ENCODE results near the gene SLC29A4.
"Not testable (repeated sequence)": the region's sequence is repeated elsewhere in the genome, so short reads cannot be mapped to it uniquely, and the experiment has no call there.

SLC29A4 gene, protein sequence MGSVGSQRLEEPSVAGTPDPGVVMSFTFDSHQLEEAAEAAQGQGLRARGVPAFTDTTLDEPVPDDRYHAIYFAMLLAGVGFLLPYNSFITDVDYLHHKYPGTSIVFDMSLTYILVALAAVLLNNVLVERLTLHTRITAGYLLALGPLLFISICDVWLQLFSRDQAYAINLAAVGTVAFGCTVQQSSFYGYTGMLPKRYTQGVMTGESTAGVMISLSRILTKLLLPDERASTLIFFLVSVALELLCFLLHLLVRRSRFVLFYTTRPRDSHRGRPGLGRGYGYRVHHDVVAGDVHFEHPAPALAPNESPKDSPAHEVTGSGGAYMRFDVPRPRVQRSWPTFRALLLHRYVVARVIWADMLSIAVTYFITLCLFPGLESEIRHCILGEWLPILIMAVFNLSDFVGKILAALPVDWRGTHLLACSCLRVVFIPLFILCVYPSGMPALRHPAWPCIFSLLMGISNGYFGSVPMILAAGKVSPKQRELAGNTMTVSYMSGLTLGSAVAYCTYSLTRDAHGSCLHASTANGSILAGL

DNA sequence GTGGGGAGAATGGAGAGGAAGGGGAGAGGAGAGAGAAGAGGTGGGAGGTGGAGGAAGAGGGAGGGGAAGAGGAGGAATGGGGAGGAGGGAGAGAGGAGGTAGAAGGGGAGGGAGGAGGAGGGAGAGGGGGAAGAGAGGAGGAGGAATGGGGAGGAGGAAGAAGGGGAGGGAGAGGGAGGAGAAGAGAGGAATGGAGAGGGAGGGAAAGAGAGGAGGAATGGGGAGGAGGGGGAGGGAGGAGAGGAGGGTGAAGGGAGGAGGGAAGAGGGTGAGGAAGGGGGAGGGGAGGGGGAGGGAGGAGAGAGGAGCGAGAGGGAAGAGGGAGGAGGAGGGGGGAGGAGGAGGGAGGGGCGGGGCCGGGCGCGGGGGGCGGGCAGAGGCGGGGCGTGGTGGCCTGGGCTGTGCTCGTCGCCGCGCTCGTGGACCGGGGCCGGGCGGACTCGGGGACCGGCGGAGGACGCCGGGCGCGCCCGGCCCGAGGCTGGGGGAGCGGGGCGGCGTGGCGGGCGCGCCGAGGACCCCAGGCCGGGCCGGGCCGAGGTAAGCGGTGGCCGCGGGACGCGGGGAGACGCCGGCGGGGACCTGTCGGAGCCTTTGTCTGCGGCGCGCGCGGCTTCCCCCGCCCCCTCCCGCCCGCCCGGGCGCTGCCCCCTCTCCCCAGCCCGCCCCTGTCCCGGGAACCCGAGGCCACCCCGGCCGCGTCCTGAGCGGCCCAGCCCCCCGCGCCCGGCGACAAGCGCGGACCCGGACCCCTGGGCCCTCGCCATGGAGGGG, at the start of gene SLC29A4:
Gene SLC29A4 (plus strand): TSS at position 401 of the 774 bp plus-strand sequence. CDS start 4,874 bp downstream, outside the sequence.
- DNase-seq (ENCODE audit: low read depth in 2 of 2) = no peak

DNA sequence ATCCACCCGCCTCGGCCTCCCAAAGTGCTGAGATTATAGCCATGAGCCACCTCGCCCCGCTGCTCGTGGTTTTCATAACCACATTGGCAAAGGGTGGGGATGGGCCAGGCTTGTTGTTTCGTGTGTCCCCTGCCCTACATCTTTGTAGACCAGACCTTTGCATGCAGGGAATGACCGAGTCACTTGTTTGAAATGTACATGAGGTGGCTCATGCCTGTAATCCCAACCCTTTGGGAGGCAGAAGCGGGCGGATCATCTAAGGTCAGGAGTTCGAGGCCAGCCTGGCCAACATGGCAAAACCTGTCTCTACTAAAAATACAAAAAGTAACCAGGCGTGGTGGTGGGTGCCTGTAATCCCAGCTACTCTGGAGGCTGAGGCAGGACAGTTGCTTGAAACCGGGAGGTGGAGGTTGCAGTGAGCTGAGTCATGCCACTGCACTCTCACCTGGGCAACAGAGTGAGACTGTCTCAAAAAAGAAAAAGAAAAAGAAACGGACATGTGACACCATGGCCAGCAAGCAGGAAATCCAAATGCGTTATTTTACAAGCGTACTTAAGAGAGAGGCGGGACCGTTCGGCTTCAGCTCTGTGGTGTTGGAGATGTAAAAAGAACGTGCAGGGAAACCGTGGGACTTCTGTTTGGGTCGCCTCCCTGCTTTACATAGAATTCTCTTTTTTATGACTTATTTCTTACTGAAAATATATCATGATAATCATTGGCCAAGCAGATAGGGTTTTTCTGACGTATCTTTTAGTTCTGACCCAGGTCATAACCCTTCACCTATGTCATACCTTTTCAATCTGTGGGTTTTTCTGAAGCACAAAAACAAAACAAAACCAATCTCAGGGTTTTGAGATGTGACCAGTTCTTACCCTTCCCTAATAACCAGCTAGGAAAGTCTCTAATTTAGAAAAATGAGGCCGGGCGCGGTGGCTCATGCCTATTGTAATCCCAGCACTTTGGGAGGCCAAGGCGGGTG, 47.6 kb upstream of the SLC29A4 start:
- DNase-seq (ENCODE audit: low read depth in 2 of 2) = no peak

DNA sequence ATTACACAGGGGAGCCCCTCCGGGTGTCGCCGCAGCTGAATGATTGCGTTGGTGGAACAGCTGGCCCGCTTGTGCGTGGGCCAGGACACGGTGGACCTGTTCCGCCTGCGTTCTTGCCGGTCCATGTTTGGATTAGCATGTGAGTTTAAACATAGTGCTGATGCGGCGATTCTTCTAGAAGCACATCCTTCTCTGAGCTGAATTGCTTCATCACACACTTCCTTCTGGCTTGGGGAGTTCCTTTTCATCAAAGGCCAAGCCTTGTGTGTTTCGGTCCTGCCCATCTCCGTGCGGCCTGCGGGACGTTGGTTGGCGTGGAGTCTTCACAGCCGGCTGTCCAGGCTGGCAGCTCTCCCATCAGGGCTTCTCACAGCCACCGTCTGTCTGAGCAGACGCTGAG, 45.5 kb upstream of the SLC29A4 start:
- DNase-seq (ENCODE audit: low read depth in 2 of 2) = no peak

DNA sequence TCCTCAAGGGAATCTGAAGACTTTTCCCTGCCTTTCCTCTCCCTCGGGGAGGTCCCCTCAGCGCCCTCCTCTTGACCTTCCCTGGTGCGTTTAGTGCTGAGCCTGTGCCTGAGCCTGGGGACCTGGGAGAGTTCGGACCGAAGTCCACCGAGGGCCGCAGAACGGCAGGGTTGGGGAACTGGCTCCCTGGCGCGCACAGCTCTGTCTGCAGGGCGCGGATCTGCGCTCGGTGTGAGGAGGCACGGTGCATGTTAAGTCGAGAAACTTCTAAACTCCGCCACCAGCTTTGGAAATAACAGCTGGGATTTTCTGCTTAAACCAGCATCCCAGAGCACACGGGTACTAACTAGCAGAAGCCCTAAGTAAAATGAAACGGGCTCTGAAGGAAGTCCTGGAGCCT, 44.2 kb upstream of the SLC29A4 start:
- DNase-seq (ENCODE audit: low read depth in 2 of 2) = no peak

DNA sequence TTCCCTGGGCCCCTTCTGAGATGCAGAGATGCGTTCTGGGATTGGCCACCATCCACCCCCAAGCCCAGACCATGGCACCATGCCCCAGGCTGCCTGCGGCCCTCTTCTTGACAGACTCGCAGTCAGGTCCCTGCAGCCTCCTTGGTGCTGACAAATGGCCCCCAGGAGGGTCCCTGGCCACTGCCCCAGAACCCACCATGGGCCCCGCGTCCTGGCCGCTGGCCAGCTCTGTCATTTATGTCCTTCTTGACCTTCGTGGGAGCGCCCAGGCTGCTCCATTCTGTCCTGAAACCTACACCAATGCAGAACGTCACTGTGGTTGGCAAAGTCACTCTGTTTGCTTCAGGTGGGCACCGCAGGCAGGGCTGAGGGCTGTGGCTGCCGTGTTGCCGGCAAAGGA, 39.5 kb upstream of the SLC29A4 start:
- DNase-seq (ENCODE audit: low read depth in 2 of 2) = no peak

DNA sequence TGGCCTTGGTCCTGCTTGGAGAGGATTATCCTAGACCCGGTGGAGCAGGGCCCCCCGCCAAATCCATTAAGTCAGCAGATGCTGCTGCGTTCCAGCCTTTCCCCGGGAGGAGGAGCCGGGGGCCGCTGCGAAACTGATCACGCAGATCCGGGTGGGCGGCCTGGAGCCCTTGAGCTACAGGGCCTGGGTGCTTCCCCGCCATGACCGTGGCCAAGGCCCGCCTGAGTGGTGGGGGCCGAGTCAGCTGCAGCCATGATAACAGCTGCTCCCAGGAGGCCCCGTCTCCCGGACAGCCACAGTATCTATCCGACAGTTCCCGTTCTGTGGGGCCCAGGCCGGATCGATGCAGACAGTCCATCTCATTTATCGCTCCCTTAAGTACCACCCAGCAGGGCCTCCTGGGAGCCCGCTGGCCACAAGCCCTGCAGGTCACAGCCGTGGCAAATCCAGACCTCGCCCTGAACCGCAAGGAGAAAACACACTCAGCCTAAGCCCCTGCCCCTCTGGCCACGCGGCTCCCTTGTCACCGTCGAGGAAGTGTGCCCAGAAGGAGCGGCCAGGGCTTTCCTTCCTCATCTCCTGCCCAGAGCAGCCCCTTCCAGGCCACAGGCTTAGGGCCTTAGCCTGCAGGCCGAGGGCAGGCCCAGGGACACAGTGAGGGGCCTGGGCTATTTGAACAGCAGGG, 34.4 kb upstream of the SLC29A4 start:
- DNase-seq (ENCODE audit: low read depth in 2 of 2) = no peak

DNA sequence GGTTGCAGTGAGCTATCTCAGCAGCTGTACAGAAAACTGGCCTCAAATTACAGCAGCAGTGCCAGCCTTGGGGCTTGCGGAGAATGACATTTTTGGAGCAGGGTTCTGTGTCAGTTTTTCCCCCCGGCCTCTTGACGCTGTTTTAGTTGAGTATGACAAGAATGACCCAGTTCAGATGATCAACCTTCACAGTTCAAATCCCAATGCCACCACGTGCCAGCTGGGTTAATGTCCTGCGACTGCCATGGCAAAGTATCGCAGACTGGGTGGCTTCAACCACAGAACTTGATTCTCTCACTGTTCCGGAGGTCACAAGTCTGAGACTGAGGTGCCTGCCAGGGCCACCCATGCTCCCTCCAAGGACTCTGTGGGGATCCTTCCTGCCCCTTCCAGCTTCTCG, 32.0 kb upstream of the SLC29A4 start:
- DNase-seq (ENCODE audit: low read depth in 2 of 2) = not testable (repeated sequence)

DNA sequence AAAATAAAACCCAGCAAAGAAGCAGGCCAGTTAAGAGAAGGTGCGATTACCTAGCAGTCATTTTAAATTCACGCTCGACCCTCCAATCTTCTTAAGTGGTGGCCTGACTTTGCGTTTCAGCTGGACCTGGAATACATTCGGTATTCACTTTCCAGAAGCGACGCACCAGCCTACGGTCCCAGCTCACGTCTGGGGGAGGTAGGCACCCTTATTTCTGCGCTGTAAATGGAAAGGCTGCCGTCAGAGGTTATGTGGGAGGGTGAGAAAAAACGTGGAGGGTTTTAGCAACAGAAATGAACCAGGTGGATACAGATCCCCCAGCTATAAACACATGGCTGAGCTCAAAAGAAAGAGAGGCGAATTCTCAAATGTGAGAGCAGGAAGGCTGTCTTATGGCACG, 29.2 kb upstream of the SLC29A4 start:
- DNase-seq (ENCODE audit: low read depth in 2 of 2) = not testable (repeated sequence)

DNA sequence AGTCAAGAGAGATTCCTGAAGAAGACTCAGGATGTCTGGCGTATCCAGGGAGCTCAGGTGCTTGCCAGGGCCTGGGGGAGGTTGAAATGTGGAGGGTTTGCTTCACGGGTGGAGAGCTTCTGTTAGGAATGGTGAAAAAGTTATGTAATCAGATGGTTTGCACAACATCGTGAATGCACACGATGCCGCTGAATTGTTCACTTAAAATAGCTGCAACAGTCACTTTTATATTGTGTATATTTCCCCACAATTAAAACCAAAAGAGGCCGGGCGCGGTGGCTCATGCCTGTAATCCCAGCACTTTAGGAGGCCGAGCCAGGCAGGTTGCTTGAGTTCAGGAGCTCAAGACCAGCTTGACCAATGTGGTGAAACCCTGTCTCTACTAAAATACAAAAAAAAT, 28.4 kb upstream of the SLC29A4 start:
- not testable (repeated sequence) for DNase-seq (ENCODE audit: low read depth in 2 of 2)

DNA sequence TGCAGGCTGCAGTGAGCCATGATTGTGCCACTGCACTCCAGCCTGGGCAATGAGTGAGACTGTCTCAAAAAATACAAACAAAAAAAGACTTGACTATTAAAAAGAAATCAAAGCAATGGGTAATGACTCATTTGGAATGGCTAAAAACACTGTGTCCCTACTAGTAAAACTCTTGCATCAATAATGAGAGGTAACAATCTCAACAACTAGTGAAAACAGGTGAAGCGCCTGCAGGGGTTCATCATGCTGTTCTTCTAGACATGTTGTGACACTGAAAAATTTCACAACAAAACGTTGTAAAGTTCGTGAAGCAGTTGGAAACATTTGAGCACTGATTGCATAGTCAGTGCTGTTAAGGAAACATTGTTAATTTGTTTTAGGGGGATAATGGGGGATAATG, 26.9 kb upstream of the SLC29A4 start:
- no peak for DNase-seq (ENCODE audit: low read depth in 2 of 2)

DNA sequence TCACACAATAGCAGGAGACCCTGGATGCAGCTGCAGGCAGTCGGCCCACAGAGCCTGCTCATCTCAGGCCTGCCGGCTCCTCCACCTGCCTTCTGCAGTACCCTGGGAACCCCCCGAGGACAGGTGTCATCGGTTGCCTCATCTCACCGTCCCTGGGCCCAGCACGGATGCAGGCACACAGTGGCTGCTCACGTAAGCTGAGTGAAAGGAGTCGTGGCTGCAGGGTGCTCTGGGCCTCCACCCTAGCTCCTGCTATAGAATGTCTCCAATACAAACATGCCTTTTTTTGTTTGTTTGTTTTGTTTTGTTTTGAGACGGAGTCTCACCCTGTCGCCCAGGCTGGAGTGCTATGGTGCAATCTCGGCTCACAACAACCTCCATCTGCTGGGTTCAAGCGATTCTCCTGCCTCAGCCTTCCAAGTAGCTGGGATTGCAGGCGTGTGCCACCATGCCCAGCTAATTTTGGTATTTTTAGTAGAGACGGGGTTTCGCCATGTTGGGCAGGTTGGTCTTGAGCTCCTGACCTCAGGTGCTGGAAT, 22.1 kb upstream of the SLC29A4 start:
- not testable (repeated sequence) for DNase-seq (ENCODE audit: low read depth in 2 of 2)

DNA sequence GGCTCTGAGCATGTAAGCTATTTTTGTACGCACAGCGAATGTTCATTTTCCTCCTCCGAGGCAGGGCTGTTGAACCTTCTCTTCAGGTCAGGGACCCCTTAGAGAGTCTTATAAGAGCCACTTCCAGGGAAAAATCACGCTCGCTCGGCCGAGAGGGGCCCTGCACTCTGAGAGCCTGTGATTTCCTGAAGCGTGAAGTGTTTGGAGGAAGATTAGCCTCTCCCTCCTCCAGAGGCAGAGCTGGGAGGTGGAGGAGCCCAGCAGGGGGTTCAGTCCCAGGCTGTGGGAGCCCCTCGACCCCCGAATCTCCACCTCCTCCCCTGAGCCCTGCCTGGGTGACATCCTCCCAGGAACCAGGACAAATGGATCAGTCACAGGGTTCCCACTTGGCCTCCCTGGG, 19.7 kb upstream of the SLC29A4 start:
- DNase-seq (ENCODE audit: low read depth in 2 of 2) = not testable (repeated sequence)

DNA sequence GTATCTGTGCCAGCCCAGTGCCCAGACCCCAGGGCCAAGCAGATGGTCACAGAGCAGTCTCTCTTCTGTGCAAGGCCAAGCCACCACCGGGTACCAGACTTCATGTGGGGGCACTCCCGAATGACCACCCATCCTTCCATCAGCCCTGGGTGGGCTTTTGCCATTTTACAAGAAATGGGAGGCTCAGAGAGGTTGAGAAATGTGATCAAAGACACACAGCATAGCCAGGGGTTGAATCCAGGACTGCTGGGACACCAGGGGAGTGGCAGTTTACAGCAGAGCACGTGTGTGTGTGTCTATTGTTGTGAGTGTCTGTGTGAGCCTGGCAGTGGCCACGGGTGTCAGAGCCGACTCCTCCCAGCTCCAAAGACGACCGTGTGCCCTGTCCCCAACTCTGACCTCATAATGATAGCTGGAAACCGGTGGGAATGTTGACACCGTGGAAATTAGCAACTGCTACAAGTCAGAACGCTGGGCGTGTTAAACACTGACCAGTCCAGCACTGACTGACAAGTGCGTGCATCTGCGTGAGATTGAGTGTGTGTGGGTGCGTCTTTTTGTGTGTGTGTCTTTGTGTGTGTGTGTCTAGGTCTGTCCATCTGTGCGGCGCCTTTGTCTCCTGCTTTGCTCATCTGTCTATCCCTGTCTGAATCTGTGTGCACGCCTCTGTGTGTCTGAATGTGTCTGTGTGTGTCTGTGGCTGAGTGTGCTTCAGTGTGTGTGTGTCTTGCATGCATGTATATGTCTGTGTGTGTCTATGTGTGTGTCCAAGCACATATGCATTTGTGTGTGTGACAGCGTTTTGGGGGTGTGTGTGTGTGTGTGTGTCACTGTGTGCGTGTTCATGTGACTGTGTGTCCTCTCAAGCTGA, 17.2 kb upstream of the SLC29A4 start:
- no peak for DNase-seq (ENCODE audit: low read depth in 2 of 2)

DNA sequence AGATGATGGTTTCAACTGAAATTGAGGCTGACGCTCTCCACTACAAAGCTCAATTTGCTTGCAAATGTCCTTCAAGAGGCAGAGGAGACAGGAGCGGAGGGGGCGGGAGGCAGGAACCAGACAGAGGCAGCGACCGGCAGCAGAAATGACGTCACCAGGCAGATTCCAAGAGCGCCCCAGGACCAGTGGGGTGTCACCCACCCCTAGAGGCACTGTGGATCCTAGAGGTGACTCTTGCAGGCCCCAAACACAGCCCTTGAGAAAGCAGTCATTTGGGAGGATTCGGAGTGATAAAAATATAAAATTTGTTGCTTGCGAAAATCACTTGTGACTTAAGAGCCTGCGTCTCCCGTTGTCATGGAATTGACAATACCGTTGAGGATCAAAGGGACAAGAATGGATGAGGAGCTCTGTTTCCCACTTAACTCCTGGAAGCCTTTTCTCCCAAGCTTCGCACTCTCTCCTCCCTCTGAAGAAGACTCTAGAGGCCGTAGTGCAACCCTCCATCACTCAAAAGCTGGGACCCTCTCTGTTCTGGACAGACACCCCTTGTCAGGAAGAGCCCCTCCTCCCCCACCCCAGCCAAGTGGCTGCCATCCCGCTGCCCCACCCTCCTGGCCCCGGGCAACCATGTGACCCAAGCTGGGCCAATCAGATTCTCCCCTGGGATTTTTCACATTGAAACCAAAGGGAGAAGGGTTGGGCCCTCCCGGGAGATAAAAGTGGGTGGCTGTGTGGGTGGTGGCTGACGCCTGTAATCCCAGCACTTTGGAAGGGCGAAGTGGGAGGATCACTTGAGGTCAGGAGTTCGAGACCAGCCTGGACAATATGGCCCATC, 16.3 kb upstream of the SLC29A4 start:
- DNase-seq (ENCODE audit: low read depth in 2 of 2) = no peak

DNA sequence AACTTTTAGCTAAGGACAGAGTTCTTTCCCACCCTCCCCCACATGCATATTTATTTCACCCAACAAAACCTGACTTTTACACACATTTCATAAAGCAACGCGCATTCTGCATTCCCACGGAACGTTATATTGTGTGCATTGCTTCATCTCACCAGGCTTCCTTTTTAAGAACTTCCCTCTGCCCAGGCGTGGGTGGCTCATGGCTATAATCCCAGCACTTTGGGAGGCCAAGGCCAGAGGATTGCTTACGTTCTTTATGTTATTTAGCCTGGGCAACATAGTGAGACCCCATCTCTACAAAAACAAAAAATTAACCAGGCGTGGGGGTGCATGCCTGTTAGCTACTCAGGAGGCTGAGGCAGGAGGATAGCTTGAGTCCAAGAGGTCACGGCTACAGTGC, 14.9 kb upstream of the SLC29A4 start:
- not testable (repeated sequence) for DNase-seq (ENCODE audit: low read depth in 2 of 2)

DNA sequence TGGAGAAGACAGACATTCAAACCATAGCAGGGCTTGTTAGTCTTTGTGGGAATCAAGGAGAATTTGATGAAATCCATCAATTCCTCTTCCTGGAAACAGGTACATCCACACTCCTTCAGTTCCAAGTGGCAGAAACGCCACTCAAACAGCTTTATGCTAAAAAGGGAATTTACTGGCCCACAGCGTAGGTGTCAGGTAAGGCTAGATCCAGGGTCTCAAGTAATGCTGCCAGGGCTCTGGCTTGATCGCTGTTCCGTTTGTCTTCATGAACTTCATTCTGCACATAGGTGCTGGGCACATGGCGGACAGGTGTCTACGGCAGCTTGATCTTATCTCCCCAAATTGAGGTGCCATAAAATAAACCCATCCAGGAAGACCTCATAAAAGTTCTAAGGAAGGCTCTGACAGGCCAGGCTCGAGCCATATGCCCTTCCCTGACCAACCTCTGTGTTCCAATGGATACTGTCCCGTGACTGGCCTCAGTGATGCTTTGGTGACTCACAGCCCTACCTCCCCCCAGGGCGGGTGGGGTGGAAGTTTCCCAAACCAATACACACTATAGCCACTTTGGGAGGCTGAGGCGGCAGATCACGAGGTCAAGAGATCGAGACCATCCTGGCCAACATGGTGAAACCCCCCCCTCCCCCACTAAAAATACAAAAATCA, 12.6 kb upstream of the SLC29A4 start:
- DNase-seq (ENCODE audit: low read depth in 2 of 2) = not testable (repeated sequence)

DNA sequence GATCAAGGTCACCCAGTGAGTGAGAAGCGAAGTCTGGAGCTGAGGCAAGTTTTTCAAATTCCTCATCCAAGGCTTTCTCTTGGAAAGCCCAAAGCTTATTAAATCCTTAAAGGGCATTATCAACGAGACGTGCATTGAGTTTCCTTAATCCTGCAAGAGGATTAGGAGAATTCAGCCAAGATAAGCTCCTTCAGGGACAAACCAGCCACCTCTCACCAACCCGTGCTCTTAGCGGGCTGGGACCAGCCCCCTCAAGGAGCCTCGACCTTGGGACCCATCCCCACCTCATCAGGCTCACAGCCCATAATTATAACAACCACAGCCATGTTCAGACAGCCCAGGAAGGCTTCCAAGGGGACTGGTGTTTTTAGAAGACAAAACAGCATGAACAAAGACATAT, 12.0 kb upstream of the SLC29A4 start:
- no peak for DNase-seq (ENCODE audit: low read depth in 2 of 2)

DNA sequence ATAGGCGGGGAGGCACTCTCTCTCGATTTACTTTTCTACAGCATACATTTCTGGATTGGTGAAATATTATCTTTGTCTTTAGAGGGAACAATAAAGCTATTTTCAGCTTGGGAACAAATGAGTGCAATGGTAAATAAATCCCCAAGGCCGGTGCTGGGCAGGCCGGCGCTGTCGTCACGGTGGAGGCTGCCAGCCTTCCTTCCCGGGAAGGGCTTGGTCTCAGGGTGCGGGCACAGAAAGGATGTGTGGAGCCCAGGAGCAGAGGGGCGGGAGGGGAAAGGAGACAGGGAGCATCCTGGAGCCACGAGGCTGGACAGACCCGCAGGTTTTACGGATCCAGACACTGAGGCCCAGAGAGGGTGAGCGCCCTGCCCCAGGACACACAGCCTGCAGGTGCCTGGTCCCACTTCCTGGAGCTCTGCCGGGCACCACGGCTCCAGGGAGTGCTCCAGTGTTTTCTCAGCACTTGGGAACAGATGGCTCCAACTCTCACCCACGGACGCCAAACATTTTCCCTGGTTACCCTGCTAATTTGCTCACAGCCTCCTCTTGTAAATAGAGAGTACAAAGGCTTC, 8.8 kb upstream of the SLC29A4 start:
- DNase-seq (ENCODE audit: low read depth in 2 of 2) = not testable (repeated sequence)
